Heart left ventricle (tissue), 16 donors: ENCODE data around the gene PSMD13. TPM values are rescaled to one million over a fixed set of nuclear protein-coding genes. Genes with fewer than 3 reads are reported as not detected.

Experiments
- ATAC-seq, 4 donors: fragments of 200-7000 bp; cut with Tn5 transposase; one replicate each; pipeline ENCODE4 v1.9.1; 2020 to 2022; ENCODE audit warnings: moderate library complexity in 4 of 4, mild to moderate bottlenecking in 3 of 4, moderate number of reproducible peaks in 1 of 4
- DNase-seq, 5 donors: peaks; one replicate each; pipeline ENCODE4 v3.0.0-alpha.2; 2020
- H3K27ac ChIP-seq, 12 donors: fragments of 200-600 bp; sonication (generic) in 4 of 12; one replicate each; pipeline versions ENCODE4 v1.5.0 to v1.8.0; 2016 to 2022; ENCODE audit warnings: mild to moderate bottlenecking in 2 of 12
- H3K27me3 ChIP-seq, 9 donors: fragments of 200-600 bp; sonication (generic) in 2 of 9; one replicate each; pipeline versions ENCODE4 v1.5.1 to v1.8.0; 2016 to 2022; ENCODE audit warnings: mild to moderate bottlenecking in 3 of 9
- H3K36me3 ChIP-seq, 9 donors: fragments of 200-600 bp; sonication (generic) in 2 of 9; one replicate each; pipeline versions ENCODE4 v1.5.0 to v1.8.0; 2018 to 2022; ENCODE audit warnings: mild to moderate bottlenecking in 2 of 9
- H3K4me1 ChIP-seq, 12 donors: fragments of 200-600 bp; sonication (generic) in 4 of 12; one replicate each; pipeline versions ENCODE4 v1.5.0 to v1.8.0; 2016 to 2022; ENCODE audit warnings: mild to moderate bottlenecking in 3 of 12
- H3K4me3 ChIP-seq, 12 donors: fragments of 200-600 bp; sonication (generic) in 4 of 12; one replicate each; pipeline versions ENCODE4 v1.5.0 to v1.8.0; 2017 to 2022; ENCODE audit warnings: mild to moderate bottlenecking in 9 of 12, moderate library complexity in 4 of 12
- H3K9me3 ChIP-seq, 12 donors: fragments of 200-600 bp; sonication (generic) in 4 of 12; one replicate each; pipeline versions ENCODE4 v1.5.0 to v1.8.0; 2016 to 2022; ENCODE audit warnings: mild to moderate bottlenecking in 1 of 12
- CTCF ChIP-seq, 12 donors: fragments of 200-600 bp; sonication (generic) in 4 of 12; IDR thresholded peaks; one replicate each; pipeline versions ENCODE4 v1.5.0 to v1.8.0; 2018 to 2022; ENCODE audit warnings: antibody characterized with exemption in 12 of 12, mild to moderate bottlenecking in 5 of 12
- POLR2A ChIP-seq, 2 donors: fragments of 450-650 bp; IDR thresholded peaks; one replicate each; pipeline ENCODE4 v1.6.1; 2017; ENCODE audit warnings: antibody characterized with exemption in 2 of 2, mild to moderate bottlenecking in 2 of 2, moderate library complexity in 2 of 2
- WGBS, 4 donors: extraction: QIAGEN DNeasy Blood & Tissue Kit in 2 of 4; methylation state at CpG; one replicate each; pipeline versions ENCODE4 v1.1.5 to v1.1.7; 2013 to 2018; 5-methylcytosine and 5-hydroxymethylcytosine counted together
- intact Hi-C, 10 donors: fragments of 100-400 bp; cut with DNase I; formaldehyde crosslinking; loops; one replicate each; pipeline versions ENCODE4 v1.11.1 to v1.14.2; 2022
- polyA plus RNA-seq, 2 donors: library from polyadenylated mRNA; stranded (reverse); fragments of 200-250 nt; gene quantifications; one replicate each; pipeline ENCODE4 v1.2.3, GENCODE V29; 2013
- total RNA-seq, 9 donors: library from RNA; depleted of rRNA in 2 of 9; stranded (reverse); fragments of >200 nt in 2 of 9; fragmentation: NEBNext Ultra II Directional in 3 of 9; extraction: Animal tissue kit (Norgen Biotek cat#: 25700) in 3 of 9; gene quantifications; one replicate each; pipeline versions ENCODE4 v1.1.0 to v1.2.4, GENCODE V29; 2016 to 2023
- donor health status: ischemic (EF 13 %, LVEDD 7.1; RV severe dilation, severe dysfunction).
- donor health status: healthy with polysubstance abuse.
- donor health status: DM: no; HTN: yes; CAD: no.
- donor health status: DM: no; HTN: no; CAD: no.
- donor health status: ischemic (EF 25% LVEDD 6.9; RV normal size, moderate dysfunction).
- donor health status: ischemic (EF 25% LVEDD 5.7; RV mildly dilated, moderate dysfunction).
- donor health status: healthy.
- donor health status: DM: yes; HTN: yes; CAD: no.
- donor health status: ischemic (EF 35%, LVEDD 5.7; RV mildly dilated, moderate dysfunction).
- donor health status: nonischemic (EF 11% LVEDD 7.7; RV severe dilation, severe dysfunction).
- donor health status: DM: yes; HTN: yes; CAD: no.
- donor health status: PGD.
- donor health status: ischemic (EF 29% LVEDD 5.4; RV normal size, mild dysfunction).
- donor health status: nonischemic (EF 23%, LVEDD 6.1; RV moderate dilation, normal function).

Gene PSMD13
- total and polyA plus RNA-seq, 11 donors, result 75.1 to 140 (median 89.5) TPM

DNA sequence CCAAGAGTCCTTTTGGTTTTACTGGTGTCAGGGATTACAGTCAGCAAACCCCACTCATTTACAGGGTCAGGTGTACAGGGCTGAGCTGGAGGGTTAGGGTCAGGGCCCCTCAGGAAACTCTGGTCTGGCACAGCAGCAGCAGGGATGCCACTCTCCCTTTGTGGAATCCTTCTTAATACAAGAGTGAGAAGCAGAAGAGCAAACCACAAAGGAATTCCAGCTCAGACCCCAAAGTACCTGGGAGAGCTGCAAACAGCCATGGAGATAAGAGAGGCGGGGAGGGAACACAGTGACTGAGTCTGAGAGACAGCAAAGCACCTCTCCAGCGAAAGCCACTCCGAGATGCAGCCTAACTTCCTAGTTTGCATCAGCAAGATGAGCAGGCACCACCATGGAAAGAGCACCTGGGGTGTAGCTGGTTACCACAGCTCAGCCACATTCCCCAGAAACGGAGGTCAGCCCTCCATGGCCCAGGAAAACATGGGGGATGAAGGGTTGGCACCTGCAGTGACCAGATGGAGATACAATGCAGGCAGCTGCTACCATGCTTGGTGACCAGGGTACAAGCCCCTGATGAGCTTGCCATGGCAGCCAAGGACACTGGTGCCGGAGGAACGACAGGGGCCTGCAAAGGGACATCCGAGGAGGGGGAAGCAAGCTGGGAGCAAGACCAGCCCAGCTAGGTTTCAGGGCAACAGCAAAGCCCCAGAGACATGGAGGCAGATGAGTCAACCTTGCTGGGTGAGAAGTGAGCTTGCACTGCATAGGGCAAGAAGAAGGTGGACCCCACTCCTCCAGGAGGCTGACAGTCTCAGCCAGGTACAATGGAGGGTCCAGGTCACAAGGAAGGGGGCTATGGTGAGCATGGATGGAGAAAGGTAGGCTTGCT, 33.5 kb upstream of the PSMD13 start:
- H3K27ac ChIP-seq, result no peak overlapping the region
- intact Hi-C loops, result loop anchor here in 5 of 10 donors (5.0 to 10.0 kb wide), 6 partner anchors 92 to 312 kb away; partner anchors contain the start of genes B4GALNT4 (in 2 of the 5), IFITM5 (in 1 of the 5), PTDSS2 (in 1 of the 5) and RNH1 (in 1 of the 5)

DNA sequence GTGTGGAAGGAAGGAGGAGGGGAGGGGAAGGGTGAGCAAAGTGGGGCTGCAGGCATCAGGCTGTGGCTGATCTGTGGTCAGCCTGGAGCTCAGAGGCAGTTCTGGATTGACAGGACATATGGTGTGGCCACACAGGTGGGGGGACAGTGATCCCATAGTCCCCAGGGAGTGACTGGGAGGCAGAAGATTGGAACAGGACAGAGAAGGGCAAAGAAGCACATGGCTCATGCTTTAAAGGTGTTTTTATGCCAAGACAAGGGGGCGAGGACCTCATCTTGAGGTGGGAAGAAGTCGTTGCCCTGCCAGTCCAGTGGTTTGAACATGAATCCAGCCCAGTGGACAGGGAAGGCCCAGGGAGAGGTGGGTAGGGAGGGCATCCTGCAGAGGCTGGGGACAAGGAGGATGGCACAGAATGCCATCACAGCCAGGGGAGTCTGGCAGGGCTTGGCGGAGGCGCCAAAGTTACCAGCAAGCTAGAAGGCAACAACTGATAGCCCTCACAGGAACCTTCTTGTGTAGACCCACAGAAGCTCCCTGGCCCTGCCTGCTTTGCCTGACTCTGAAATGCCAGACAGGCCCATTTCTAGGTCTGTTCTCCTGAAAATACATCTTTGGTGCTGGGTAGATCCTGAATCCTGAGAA, 32.7 kb upstream of the PSMD13 start:
- Histone ChIP-seq H3K9me3 (no peaks in the 10 kb centered on the region), H3K4me3 (no peak overlapping the region), H3K4me1 (peaks cover 6 to 53% (median 19%) of the 10 kb centered on the region in 12 donors), H3K36me3 (peaks cover 0 to 56% (median 43%) of the 10 kb centered on the region in 9 donors), H3K27ac (no peak overlapping the region), H3K27me3 (no peaks in the 10 kb centered on the region)
- ATAC-seq (no peak), DNase-seq (no peak)
- intact Hi-C loops, result loop anchor here in 5 of 10 donors (5.0 to 10.0 kb wide), 6 partner anchors 91 to 311 kb away; partner anchors contain the start of genes B4GALNT4 (in 2 of the 5), IFITM5 (in 1 of the 5), PTDSS2 (in 1 of the 5) and RNH1 (in 1 of the 5)
- WGBS, 4 donors, result 90 to 98% (median 94%) methylated on average over 4 of the region's 4 CpGs
- no peak for TF ChIP-seq POLR2A (IDR thresholded peaks at IDR 0.05)
- no peak for TF ChIP-seq CTCF (IDR thresholded peaks at IDR 0.05)

More for the DNA sequence above, 33.5 kb upstream of the PSMD13 start:
- Histone ChIP-seq H3K4me3 (no peak overlapping the region), H3K27me3 (no peaks in the 10 kb centered on the region), H3K9me3 (no peaks in the 10 kb centered on the region), H3K4me1 (peaks cover 5 to 52% (median 18%) of the 10 kb centered on the region in 12 donors), H3K36me3 (peaks cover 0 to 56% (median 43%) of the 10 kb centered on the region in 9 donors)
- DNase-seq (no peak), ATAC-seq (no peak)
- 83 to 90% (median 88%) methylated on average over 4 to 7 of the region's 7 CpGs for WGBS, 4 donors
- TF ChIP-seq POLR2A (IDR thresholded peaks at IDR 0.05) (no peak), CTCF (IDR thresholded peaks at IDR 0.05) (no peak)

GRCh38 chr11:204587-205109, 32.1 kb upstream of the PSMD13 start:
- H3K4me3 ChIP-seq, result no peak overlapping the region
- H3K9me3 ChIP-seq, result no peaks in the 10 kb centered on the region
- H3K27ac ChIP-seq, result no peak overlapping the region
- H3K27me3 ChIP-seq, result no peaks in the 10 kb centered on the region
- intact Hi-C loops, result loop anchor here in 9 of 10 donors (5.0 to 10.0 kb wide), 11 partner anchors 90 to 310 kb away; partner anchors contain the start of genes PTDSS2 (in 3 of the 9), RNH1 (in 3 of the 9), B4GALNT4 (in 2 of the 9) and IFITM2 (in 2 of the 9)
- WGBS, 4 donors, result 81 to 88% (median 85%) methylated on average over 5 to 12 of the region's 12 CpGs
- peaks cover 12 to 58% (median 24%) of the 10 kb centered on the region in 12 donors for H3K4me1 ChIP-seq
- H3K36me3 ChIP-seq, result peaks cover 0 to 57% (median 47%) of the 10 kb centered on the region in 9 donors
- no peak for DNase-seq
- TF ChIP-seq POLR2A (IDR thresholded peaks at IDR 0.05) (no peak), CTCF (IDR thresholded peaks at IDR 0.05) (no peak)
- ATAC-seq, result no peak
